Right cardiac atrium (tissue), 5 donors: ENCODE results near the gene CTNNB1. TPM values are rescaled to one million over a fixed set of nuclear protein-coding genes. Genes with fewer than 3 reads are reported as not detected.
A peak's percentile ranks its signal among the peaks of the same experiment; 100 is the strongest.

Experiments used
- ATAC-seq, 2 donors: fragments of 200-7000 bp; cut with Tn5 transposase; one replicate each; pipeline versions ENCODE4 v1.8.0 to v1.9.1; 2020; ENCODE audit warnings: moderate library complexity in 2 of 2, mild to moderate bottlenecking in 1 of 2
- DNase-seq, 3 donors: peaks; one replicate each; pipeline ENCODE4 v3.0.0-alpha.2; 2020
- H3K27ac ChIP-seq: one replicate; pipeline ENCODE4 v1.5.1; 2013; ENCODE audit warnings: mild to moderate bottlenecking, low read length, control low read depth, moderate library complexity
- H3K27me3 ChIP-seq: one replicate; pipeline ENCODE4 v1.6.1; 2013; ENCODE audit not compliant: control insufficient read depth, insufficient read depth
- H3K4me1 ChIP-seq: one replicate; pipeline ENCODE4 v1.6.1; 2013; ENCODE audit warnings: low read length; ENCODE audit not compliant: control insufficient read depth, insufficient read depth
- H3K4me3 ChIP-seq: one replicate; pipeline ENCODE4 v1.5.1; 2013; ENCODE audit warnings: low read length, control low read depth
- H3K9me3 ChIP-seq: one replicate; pipeline ENCODE4 v1.6.1; 2013; ENCODE audit warnings: low read length; ENCODE audit not compliant: control insufficient read depth
- WGBS: extraction: QIAGEN DNeasy Blood & Tissue Kit; methylation state at CpG from one replicate; pipeline ENCODE4 v1.1.7; 2013; 5-methylcytosine and 5-hydroxymethylcytosine counted together
- intact Hi-C, 4 donors: fragments of 100-400 bp; cut with DNase I; formaldehyde crosslinking; loops; one replicate each; pipeline versions ENCODE4 v1.11.0 to v1.14.0; 2022 to 2023
- polyA plus RNA-seq: library from polyadenylated mRNA; stranded (reverse); fragments of 200-250 nt; gene quantifications from one replicate; pipeline ENCODE4 v1.2.3, GENCODE V29; 2013
- total RNA-seq, 4 donors: library from RNA; stranded (reverse); fragmentation: NEBNext Ultra II Directional; extraction: Animal tissue kit (Norgen Biotek cat#: 25700); gene quantifications; one replicate each; pipeline ENCODE4 v1.2.1, GENCODE V29; 2021
- donor health status: healthy with polysubstance abuse.
- donor health status: DM: no; HTN: yes; CAD: no.
- donor health status: DM: no; HTN: no; CAD: no.
- donor health status: DM: no; HTN: yes; CAD: no; lungs with severe emphysema.
- donor health status: DM: yes; HTN: yes; CAD: no.

CTNNB1 gene
- total and polyA plus RNA-seq, 5 donors = 53.5 to 263 (median 172) TPM

- Histone ChIP-seq H3K27me3 (no peaks in the 10 kb centered on the region), H3K4me1 (peaks cover 3% of the 10 kb centered on the region), H3K4me3 (peak overlapping the region; percentile 93), H3K27ac (no peak overlapping the region), H3K9me3 (no peaks in the 10 kb centered on the region)
- ATAC-seq = no peak
- intact Hi-C loops = loop anchor here in 1 of 4 donors (10.0 kb wide), 2 partner anchors 318 to 618 kb away; no protein-coding TSS in a partner anchor
- no peak for DNase-seq
Measured at GRCh38 chr3:41202834-41203345, 3.6 kb downstream of the CTNNB1 start.

- WGBS = 78% methylated on average over 1 of the region's 1 CpG
- Histone ChIP-seq H3K9me3 (no peaks in the 10 kb centered on the region), H3K4me1 (peaks cover 3% of the 10 kb centered on the region), H3K4me3 (no peak overlapping the region), H3K27ac (no peak overlapping the region), H3K27me3 (no peaks in the 10 kb centered on the region)
- no peak for DNase-seq
- intact Hi-C loops = loop anchor here in 1 of 4 donors (10.0 kb wide), 2 partner anchors 320 to 620 kb away; no protein-coding TSS in a partner anchor
- no peak for ATAC-seq
Measured at GRCh38 chr3:41204369-41204768, 5.1 kb downstream of the CTNNB1 start.

DNA sequence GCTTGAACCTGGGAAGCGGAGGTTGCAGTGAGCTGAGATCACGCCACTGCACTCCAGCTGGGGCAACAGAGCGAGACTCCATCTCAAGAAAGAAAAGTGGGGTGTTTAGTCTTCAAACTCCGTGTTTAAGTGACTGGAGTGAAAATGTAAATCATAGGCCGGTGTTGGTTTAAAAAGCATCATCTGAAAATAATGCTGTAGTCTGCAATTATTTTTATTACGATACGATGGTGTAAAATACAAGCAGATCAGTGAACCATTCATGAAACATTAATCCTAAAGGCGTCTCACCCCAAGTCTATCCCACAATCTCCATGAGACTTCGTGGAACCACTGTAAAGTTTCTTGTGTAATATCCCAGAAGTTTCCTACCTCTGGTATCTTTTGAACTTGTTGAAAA is 6.3 kb downstream of the CTNNB1 start:
- DNase-seq = no peak
- WGBS = 71% methylated on average over 9 of the region's 9 CpGs
- H3K4me1 ChIP-seq = peaks cover 3% of the 10 kb centered on the region

GRCh38 chr3:41207355-41207754 is 8.1 kb downstream of the CTNNB1 start:
- no peaks in the 10 kb centered on the region for H3K9me3 ChIP-seq
- H3K27ac ChIP-seq = no peak overlapping the region
- H3K4me3 ChIP-seq = no peak overlapping the region
- DNase-seq = no peak
- WGBS = 22% methylated on average over 1 of the region's 1 CpG
- H3K4me1 ChIP-seq = peaks cover 3% of the 10 kb centered on the region
- no peaks in the 10 kb centered on the region for H3K27me3 ChIP-seq
- intact Hi-C loops = loop anchor here in 1 of 4 donors (10.0 kb wide), 2 partner anchors 323 to 623 kb away; no protein-coding TSS in a partner anchor
- no peak for ATAC-seq

More for the DNA sequence above, 6.3 kb downstream of the CTNNB1 start:
- ATAC-seq = no peak
- intact Hi-C loops = loop anchor here in 1 of 4 donors (10.0 kb wide), 2 partner anchors 321 to 621 kb away; no protein-coding TSS in a partner anchor
- H3K27me3 ChIP-seq = no peaks in the 10 kb centered on the region
- no peak overlapping the region for H3K4me3 ChIP-seq
- H3K9me3 ChIP-seq = no peaks in the 10 kb centered on the region
- H3K27ac ChIP-seq = no peak overlapping the region

- ATAC-seq = peak; percentile 24 to 40
- Histone ChIP-seq H3K4me1 (peaks cover 3% of the 10 kb centered on the region), H3K27ac (no peak overlapping the region), H3K4me3 (no peak overlapping the region), H3K9me3 (no peaks in the 10 kb centered on the region), H3K27me3 (no peaks in the 10 kb centered on the region)
- 26% methylated on average over 7 of the region's 7 CpGs for WGBS
- no peak for DNase-seq
- intact Hi-C loops = loop anchor here in 1 of 4 donors (10.0 kb wide), 2 partner anchors 324 to 624 kb away; no protein-coding TSS in a partner anchor
Measured at GRCh38 chr3:41208507-41209220, 9.4 kb downstream of the CTNNB1 start.

DNA sequence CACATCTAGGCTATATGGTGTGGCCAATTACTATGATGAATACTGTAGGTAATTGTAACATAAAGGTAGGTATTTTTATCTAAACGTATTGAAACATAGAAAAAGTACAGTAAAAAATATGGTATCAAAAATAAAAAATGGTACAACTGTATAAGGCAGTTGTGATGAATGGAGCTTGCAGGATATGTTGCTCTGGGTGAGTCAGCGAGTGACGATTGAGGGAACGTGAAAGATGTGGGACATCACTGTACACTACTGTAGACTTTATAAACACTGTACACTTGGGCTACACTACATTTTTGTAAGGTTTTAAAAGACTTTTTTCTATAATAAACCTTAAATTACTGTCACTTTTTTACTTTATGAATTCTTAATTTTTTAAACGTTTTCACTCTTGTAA is 10.3 kb downstream of the CTNNB1 start:
- WGBS = 88% methylated on average over 5 of the region's 5 CpGs
- no peak overlapping the region for H3K27ac ChIP-seq
- intact Hi-C loops = loop anchor here in 1 of 4 donors (10.0 kb wide), 2 partner anchors 325 to 625 kb away; no protein-coding TSS in a partner anchor

DNA sequence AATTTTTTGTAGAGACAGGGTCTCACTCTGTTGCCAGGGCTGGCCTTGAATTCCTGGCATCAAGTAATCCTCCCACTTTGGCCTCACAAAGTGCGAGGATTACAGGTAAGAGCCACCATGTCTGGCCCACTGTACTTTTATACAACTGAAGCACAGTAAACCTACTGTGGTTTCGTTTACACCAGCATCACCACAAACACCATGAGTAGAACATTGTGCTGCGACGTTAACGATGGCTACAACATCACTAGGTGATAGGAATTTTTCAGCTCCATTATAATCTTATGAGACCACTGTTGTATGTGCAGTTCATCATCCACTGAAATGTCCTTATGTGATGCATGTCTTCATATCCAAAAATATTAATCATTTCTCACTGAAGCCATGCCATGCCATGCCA is 11.7 kb downstream of the CTNNB1 start:
- H3K4me1 ChIP-seq = peaks cover 3% of the 10 kb centered on the region
- no peaks in the 10 kb centered on the region for H3K9me3 ChIP-seq
- no peak overlapping the region for H3K4me3 ChIP-seq
- DNase-seq = no peak
- 87% methylated on average over 5 of the region's 5 CpGs for WGBS
- intact Hi-C loops = no loop called here
- no peak for ATAC-seq
- no peaks in the 10 kb centered on the region for H3K27me3 ChIP-seq
- no peak overlapping the region for H3K27ac ChIP-seq

More for the DNA sequence above, 10.3 kb downstream of the CTNNB1 start:
- DNase-seq (no peak), ATAC-seq (no peak)
- Histone ChIP-seq H3K4me1 (peaks cover 5% of the 10 kb centered on the region), H3K27me3 (no peaks in the 10 kb centered on the region), H3K4me3 (no peak overlapping the region), H3K9me3 (no peaks in the 10 kb centered on the region)

DNA sequence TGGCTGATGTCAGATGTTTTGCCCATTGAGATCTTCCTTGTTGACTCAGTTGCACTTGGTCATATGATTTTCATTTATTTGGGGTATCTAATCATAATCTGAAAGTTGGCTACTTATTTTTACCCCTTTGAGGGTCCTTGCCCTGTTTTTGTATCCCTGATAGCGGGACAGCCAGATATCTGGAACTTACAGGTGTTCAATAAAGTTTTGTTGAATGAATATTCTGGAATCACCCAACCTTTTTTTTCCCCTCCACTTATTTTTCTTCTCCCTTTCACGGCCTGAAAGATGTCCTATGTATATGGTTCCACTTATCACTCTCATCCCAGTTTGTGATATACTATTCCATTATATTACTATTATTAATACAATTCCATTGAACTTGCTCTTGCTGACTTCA is 12.8 kb downstream of the CTNNB1 start:
- ATAC-seq = no peak
- intact Hi-C loops = no loop called here

DNA sequence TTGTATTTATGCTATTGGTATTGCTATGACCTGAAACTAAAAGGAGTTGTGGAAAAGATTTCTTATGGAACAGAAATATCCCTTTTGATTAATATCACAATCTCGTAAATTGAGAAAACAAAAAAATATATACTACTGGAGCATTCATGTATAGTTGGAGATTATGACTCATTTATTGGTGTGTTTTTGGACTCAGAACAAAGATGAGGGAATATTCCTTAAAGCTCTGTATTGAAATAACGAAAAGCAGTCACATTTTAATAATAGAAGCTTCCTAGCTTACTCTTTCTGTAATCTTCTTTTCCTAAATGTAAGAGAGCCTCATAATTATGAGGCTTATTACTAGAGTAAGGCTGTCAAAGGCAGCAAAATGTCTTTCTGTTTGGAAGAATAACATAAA is 14.3 kb downstream of the CTNNB1 start:
- WGBS = 73% methylated on average over 2 of the region's 2 CpGs
- intact Hi-C loops = no loop called here
- Histone ChIP-seq H3K27ac (no peak overlapping the region), H3K4me3 (no peak overlapping the region), H3K27me3 (no peaks in the 10 kb centered on the region), H3K9me3 (no peaks in the 10 kb centered on the region), H3K4me1 (peaks cover 8% of the 10 kb centered on the region)
- no peak for DNase-seq
- no peak for ATAC-seq

More for the DNA sequence above, 12.8 kb downstream of the CTNNB1 start:
- DNase-seq = no peak
- Histone ChIP-seq H3K27me3 (no peaks in the 10 kb centered on the region), H3K27ac (no peak overlapping the region), H3K9me3 (no peaks in the 10 kb centered on the region), H3K4me3 (no peak overlapping the region), H3K4me1 (peaks cover 7% of the 10 kb centered on the region)
- WGBS = 92% methylated on average over 2 of the region's 2 CpGs

DNA sequence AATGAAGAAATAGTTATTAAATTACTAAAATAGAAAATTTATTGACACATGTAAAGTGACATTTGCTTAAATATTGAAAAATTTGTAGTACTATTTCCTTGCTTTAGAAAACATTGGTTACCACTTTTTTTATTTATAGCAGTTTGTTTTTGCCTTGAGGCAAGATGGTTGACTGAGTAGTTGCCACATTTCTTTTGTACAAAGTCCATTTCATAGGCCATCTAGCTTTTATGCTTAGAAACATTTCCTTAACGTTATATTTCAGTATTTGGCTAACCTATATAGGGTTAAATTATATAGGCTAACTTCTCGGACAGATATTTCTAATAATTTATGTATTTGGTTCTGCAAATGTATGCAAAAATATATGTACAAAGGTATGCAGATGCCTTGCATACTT is 17.1 kb downstream of the CTNNB1 start:
- H3K27me3 ChIP-seq = no peaks in the 10 kb centered on the region
- H3K4me1 ChIP-seq = peaks cover 10% of the 10 kb centered on the region
- intact Hi-C loops = no loop called here
- WGBS = 78% methylated on average over 2 of the region's 2 CpGs
- no peak for DNase-seq
- H3K4me3 ChIP-seq = no peak overlapping the region
- no peak for ATAC-seq
- H3K27ac ChIP-seq = no peak overlapping the region
- no peaks in the 10 kb centered on the region for H3K9me3 ChIP-seq

DNA sequence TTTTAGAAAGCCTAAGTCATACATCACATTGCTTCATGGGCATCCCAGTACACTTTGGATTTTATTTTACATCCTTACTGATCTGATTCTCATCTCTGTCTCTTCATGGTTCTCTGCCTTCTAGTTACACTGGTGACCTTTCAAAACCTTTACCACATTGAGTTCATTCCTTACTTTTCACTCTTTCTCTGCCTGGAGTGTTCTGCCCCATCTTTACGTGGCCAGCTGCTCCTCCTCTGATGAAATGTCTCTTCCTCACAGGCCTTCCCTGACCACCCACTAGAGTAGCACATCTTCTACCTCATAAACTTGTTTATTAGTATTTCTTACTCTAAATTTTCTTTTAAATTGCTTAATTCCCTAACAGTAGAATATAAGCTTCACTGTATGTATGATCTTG is 17.7 kb downstream of the CTNNB1 start:
- Histone ChIP-seq H3K27ac (no peak overlapping the region), H3K4me3 (no peak overlapping the region), H3K9me3 (no peaks in the 10 kb centered on the region), H3K27me3 (no peaks in the 10 kb centered on the region), H3K4me1 (peaks cover 12% of the 10 kb centered on the region)
- peak in 1 of 2 donors; percentile 30 for ATAC-seq
- WGBS = 49% methylated on average over 1 of the region's 1 CpG
- no peak for DNase-seq
- intact Hi-C loops = no loop called here
